MCF 10A (cell line): ENCODE results near the gene COG3. TPM values are rescaled to one million over a fixed set of nuclear protein-coding genes. Genes with fewer than 3 reads are reported as not detected.

Experiments
- Bru-seq: library from RNA; stranded (reverse); fragments of 400-500 nt; gene quantifications from one replicate; lab custom pipeline; 2021; lab: Mats Ljungman, UMichigan
- BruChase-seq, 2 experiments: library from RNA; stranded (reverse); fragments of 400-500 nt; gene quantifications; one replicate each; lab custom pipeline; 2021; lab: Mats Ljungman, UMichigan
- BruUV-seq: library from RNA; stranded (reverse); fragments of 400-500 nt; replicated peaks from 2 replicates; lab custom pipeline; 2021; lab: Mats Ljungman, UMichigan
- CTCF ChIA-PET: fragments of 300-600 bp; sonication (Branson Sonifier 250); formaldehyde crosslinking; extraction: SDS; loops from one replicate; lab custom pipeline; 2021; ENCODE audit warnings: antibody characterized with exemption, inconsistent platforms; lab: Yijun Ruan, JAX
- POLR2A ChIA-PET: fragments of 300-600, 350-650 bp; sonication (Branson Sonifier 250); formaldehyde crosslinking; extraction: SDS; loops from one replicate; lab custom pipeline; 2020; ENCODE audit warnings: antibody characterized with exemption, inconsistent platforms; lab: Yijun Ruan, JAX
- DNase-seq: peaks from one replicate; pipeline ENCODE4 v3.0.0-alpha.2; 2018; ENCODE audit not compliant: unreplicated experiment
- H3K27ac Mint-ChIP-seq: one replicate; pipeline ENCODE4 v1.8.0; 2022; ENCODE audit warnings: mild to moderate bottlenecking, low read depth, mixed read lengths; ENCODE audit not compliant: unreplicated experiment
- H3K27me3 Mint-ChIP-seq: one replicate; pipeline ENCODE4 v1.8.0; 2022; ENCODE audit warnings: mixed read lengths; ENCODE audit not compliant: insufficient read depth, unreplicated experiment
- H3K36me3 Mint-ChIP-seq: one replicate; pipeline ENCODE4 v1.8.0; 2022; ENCODE audit warnings: mild to moderate bottlenecking, moderate library complexity, mixed read lengths; ENCODE audit not compliant: insufficient read depth, unreplicated experiment
- H3K4me1 Mint-ChIP-seq: one replicate; pipeline ENCODE4 v1.8.0; 2022; ENCODE audit warnings: mixed read lengths; ENCODE audit not compliant: insufficient read depth, unreplicated experiment
- H3K4me3 Mint-ChIP-seq: one replicate; pipeline ENCODE4 v1.8.0; 2022; ENCODE audit warnings: mild to moderate bottlenecking, moderate library complexity, mixed read lengths; ENCODE audit not compliant: unreplicated experiment
- H3K9me3 Mint-ChIP-seq: one replicate; pipeline ENCODE4 v1.8.0; 2022; ENCODE audit warnings: mixed read lengths; ENCODE audit not compliant: unreplicated experiment
- intact Hi-C: fragments of 100-400 bp; cut with micrococcal nuclease; formaldehyde crosslinking; loops from 2 replicates; pipeline ENCODE4 v1.14.1; 2022
- long read RNA-seq: library from polyadenylated mRNA; stranded (forward); transcript quantifications from one replicate; pipeline ENCODE4 v2.0.0, GENCODE V29; 2022
- total RNA-seq: library from RNA; stranded (reverse); gene quantifications from 2 replicates; pipeline ENCODE4 v1.2.3, GENCODE V29; 2022
- TF ChIP-seq, protein P1 (sequence below): fragments of 200-600 bp; IDR thresholded peaks from one replicate; pipeline ENCODE4 v1.8.0; 2022; ENCODE audit warnings: antibody characterized with exemption, mild to moderate bottlenecking; ENCODE audit not compliant: unreplicated experiment

Gene COG3, protein sequence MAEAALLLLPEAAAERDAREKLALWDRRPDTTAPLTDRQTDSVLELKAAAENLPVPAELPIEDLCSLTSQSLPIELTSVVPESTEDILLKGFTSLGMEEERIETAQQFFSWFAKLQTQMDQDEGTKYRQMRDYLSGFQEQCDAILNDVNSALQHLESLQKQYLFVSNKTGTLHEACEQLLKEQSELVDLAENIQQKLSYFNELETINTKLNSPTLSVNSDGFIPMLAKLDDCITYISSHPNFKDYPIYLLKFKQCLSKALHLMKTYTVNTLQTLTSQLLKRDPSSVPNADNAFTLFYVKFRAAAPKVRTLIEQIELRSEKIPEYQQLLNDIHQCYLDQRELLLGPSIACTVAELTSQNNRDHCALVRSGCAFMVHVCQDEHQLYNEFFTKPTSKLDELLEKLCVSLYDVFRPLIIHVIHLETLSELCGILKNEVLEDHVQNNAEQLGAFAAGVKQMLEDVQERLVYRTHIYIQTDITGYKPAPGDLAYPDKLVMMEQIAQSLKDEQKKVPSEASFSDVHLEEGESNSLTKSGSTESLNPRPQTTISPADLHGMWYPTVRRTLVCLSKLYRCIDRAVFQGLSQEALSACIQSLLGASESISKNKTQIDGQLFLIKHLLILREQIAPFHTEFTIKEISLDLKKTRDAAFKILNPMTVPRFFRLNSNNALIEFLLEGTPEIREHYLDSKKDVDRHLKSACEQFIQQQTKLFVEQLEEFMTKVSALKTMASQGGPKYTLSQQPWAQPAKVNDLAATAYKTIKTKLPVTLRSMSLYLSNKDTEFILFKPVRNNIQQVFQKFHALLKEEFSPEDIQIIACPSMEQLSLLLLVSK
- total RNA-seq (42.8 and 44.1 TPM in 2 replicates), Bru-seq, nascent RNA (percentile 94 among the genes with signal in this experiment), BruChase-seq, experiment 1, labeled RNA remaining after a 6-hour chase (percentile 89 among the genes with signal in this experiment), BruChase-seq, experiment 2, labeled RNA remaining after a 2-hour chase (percentile 95 among the genes with signal in this experiment)
- long read RNA-seq, full-length matches to known transcripts, result 55 of 77 reads
- long read RNA-seq, partial matches to known transcripts, result 5 of 77 reads
- long read RNA-seq, other reads (novel, unspliced or antisense), result 17 of 77 reads

DNA sequence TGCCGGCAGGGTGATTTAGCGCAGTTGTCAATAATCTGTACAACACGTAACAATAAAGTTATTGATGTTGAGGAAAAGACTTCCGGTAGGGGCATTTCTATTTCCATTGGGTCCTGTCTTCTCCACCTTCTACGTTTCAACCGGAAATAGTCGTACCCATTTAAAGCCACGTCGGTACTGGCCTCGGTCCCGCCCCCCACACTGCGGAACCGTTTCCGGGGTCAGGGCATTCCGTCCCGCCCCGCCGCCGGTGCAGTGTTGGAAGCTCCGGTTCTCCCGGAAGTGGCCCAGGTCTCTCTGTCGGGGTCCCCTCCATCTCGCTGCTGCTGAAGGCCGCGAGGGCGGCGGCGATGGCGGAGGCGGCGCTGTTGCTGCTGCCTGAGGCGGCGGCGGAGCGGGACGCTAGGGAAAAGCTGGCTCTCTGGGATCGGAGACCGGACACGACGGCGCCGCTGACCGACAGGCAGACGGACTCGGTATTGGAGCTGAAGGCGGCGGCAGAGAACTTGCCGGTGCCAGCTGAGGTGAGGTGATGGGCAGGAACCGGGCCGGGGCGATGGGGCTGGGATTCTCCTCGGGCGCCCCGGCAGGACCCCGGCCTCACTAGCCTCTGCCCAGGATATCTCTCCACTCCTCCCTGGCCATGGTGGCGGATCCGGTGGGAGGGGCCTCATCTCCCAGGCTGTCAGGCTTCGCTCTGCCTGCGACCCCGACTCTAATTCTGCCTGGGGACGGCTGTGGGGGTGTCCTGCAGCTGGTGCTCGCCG, at the start of gene COG3:
Gene COG3 (plus strand): TSS at position 253 of the 767 bp plus-strand sequence. CDS start 98 bp downstream, at position 351.
- no peaks in the 10 kb centered on the region for H3K27me3 Mint-ChIP-seq
- intact Hi-C loops, result loop anchor here (1.0 to 5.0 kb wide), 3 partner anchors 24 to 94 kb away; partner anchors contain the start of gene SLC25A30
- peak within 1 kb of the TSS; percentile 90 for H3K4me3 Mint-ChIP-seq
- peak within 1 kb of the TSS; percentile 90 for H3K27ac Mint-ChIP-seq
- peaks cover 9% of the 10 kb centered on the region for H3K36me3 Mint-ChIP-seq
- TF ChIP-seq, protein P1, sequence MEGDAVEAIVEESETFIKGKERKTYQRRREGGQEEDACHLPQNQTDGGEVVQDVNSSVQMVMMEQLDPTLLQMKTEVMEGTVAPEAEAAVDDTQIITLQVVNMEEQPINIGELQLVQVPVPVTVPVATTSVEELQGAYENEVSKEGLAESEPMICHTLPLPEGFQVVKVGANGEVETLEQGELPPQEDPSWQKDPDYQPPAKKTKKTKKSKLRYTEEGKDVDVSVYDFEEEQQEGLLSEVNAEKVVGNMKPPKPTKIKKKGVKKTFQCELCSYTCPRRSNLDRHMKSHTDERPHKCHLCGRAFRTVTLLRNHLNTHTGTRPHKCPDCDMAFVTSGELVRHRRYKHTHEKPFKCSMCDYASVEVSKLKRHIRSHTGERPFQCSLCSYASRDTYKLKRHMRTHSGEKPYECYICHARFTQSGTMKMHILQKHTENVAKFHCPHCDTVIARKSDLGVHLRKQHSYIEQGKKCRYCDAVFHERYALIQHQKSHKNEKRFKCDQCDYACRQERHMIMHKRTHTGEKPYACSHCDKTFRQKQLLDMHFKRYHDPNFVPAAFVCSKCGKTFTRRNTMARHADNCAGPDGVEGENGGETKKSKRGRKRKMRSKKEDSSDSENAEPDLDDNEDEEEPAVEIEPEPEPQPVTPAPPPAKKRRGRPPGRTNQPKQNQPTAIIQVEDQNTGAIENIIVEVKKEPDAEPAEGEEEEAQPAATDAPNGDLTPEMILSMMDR, result peak; percentile 13
- TSS peak; percentile 46 for BruUV-seq
- no peaks in the 10 kb centered on the region for H3K9me3 Mint-ChIP-seq
- ChIA-PET POLR2A (interaction anchor here (0.7 to 6.8 kb wide), 27 partner anchors 9 to 132 kb away, joined by 3 to 133 read pairs (median 4); partner anchors contain the start of genes SLC25A30 and TPT1), CTCF (interaction anchor here (1.7 kb wide), 1 partner anchor 9 kb away, joined by 6 read pairs; no protein-coding TSS in a partner anchor)
- peak; percentile 97 for DNase-seq
- peaks cover 30% of the 10 kb centered on the region for H3K4me1 Mint-ChIP-seq

DNA sequence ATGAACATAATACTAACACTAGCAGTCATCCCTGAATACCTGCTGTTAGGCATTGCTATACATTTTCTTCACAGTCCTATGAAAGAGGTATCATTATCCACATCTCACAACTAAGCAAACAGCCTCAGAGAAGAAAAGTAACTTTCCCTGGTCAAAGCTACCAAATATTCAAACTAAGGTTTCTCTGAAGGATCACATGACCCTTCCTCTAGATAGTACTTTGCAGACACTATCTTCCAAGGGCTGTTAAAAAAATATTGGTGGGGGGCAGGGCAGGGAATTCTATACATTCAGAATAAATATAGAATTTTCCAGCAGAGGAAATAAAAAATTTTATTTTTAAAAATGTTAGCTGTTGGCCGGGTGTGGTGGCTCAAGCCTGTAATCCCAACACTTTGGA, 49.6 kb upstream of the COG3 start:
- DNase-seq, result no peak
- peak overlapping the region; percentile 48 for H3K4me3 Mint-ChIP-seq
- BruUV-seq, result no TSS peak
- intact Hi-C loops, result loop anchor here (5.0 kb wide), 1 partner anchor 47 kb away; the partner anchor contains the start of gene COG3
- CTCF ChIA-PET, result interaction anchor here (0.6 to 2.5 kb wide), 3 partner anchors 43 to 58 kb away, joined by 3 to 10 read pairs (median 4); no protein-coding TSS in a partner anchor
- H3K9me3 Mint-ChIP-seq, result no peaks in the 10 kb centered on the region
- POLR2A ChIA-PET, result interaction anchor here (0.6 to 4.5 kb wide), 6 partner anchors 47 to 241 kb away, joined by 3 to 81 read pairs (median 5); partner anchors contain the start of genes COG3 and TPT1
- peaks cover 20% of the 10 kb centered on the region for H3K4me1 Mint-ChIP-seq
- no peaks in the 10 kb centered on the region for H3K27me3 Mint-ChIP-seq
- TF ChIP-seq, protein P1, result no peak
- peaks cover 30% of the 10 kb centered on the region for H3K36me3 Mint-ChIP-seq
- no peak overlapping the region for H3K27ac Mint-ChIP-seq

DNA sequence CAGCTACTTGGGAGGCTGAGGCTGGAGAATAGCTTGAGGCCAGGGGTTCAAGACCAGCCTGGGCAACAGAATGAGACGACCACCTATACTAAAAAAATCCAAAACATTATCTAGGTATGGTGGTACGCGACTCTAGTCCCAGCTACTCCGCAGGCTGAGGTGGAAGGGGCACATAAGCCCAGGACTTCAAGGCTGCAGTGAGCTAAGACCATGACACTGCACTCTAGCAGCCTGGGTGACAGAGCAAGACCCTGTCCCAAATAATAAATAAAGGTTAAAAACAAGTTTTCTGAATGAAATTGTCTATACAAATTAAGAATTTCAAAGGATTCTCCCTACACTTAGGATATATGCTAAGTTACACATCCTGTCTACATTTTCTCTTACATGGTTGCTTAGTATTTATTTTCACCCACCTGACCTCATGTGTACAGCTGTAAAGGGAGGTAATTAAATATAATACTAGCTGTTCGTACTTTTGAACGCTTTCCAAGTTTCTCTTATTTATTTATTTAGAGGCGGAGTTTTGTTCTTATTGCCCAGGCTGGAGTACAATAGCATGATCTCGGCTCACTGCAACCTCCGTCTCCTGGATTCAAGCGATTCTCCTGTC, 48.1 kb upstream of the COG3 start:
- no TSS peak for BruUV-seq
- Mint-ChIP-seq H3K27me3 (no peaks in the 10 kb centered on the region), H3K4me1 (peaks cover 14% of the 10 kb centered on the region), H3K36me3 (peaks cover 17% of the 10 kb centered on the region), H3K27ac (peak overlapping the region; percentile 87), H3K9me3 (no peaks in the 10 kb centered on the region), H3K4me3 (peak overlapping the region; percentile 81)
- DNase-seq, result peak; percentile 9
- ChIA-PET CTCF (interaction anchor here (0.6 to 2.5 kb wide), 13 partner anchors 10 to 702 kb away, joined by 3 to 10 read pairs (median 3); no protein-coding TSS in a partner anchor), POLR2A (interaction anchor here (0.6 to 4.5 kb wide), 19 partner anchors 9 to 326 kb away, joined by 3 to 81 read pairs (median 4); partner anchors contain the start of genes COG3 and TPT1)
- TF ChIP-seq, protein P1, result no peak
- intact Hi-C loops, result loop anchor here (5.0 kb wide), 1 partner anchor 46 kb away; the partner anchor contains the start of gene COG3
